Lower leg skin (tissue), 3 donors: ENCODE measurements around the gene MAFG.

ENCODE experiments used
- CTCF ChIP-seq, 3 donors: fragments of 450-650 bp; IDR thresholded peaks; one replicate each; pipeline ENCODE4 v1.5.1; 2016; ENCODE audit warnings: antibody characterized with exemption in 3 of 3, mild to moderate bottlenecking in 3 of 3, moderate library complexity in 2 of 3
- POLR2A ChIP-seq, 2 donors: fragments of 450-650 bp; IDR thresholded peaks; one replicate each; pipeline ENCODE4 v1.6.1; 2016 to 2017; ENCODE audit warnings: antibody characterized with exemption in 2 of 2, mild to moderate bottlenecking in 1 of 2, moderate library complexity in 1 of 2

GRCh38 chr17:81967533-81968395, 40.2 kb upstream of the MAFG start:
- no peak for TF ChIP-seq CTCF (IDR thresholded peaks at IDR 0.05)
- TF ChIP-seq POLR2A (IDR thresholded peaks at IDR 0.05): no peak
